H9 (cell line): ENCODE data around the gene OSBP2. TPM values are rescaled to one million over a fixed set of nuclear protein-coding genes. Genes with fewer than 3 reads are reported as not detected.

ENCODE experiments used
- DNase-seq: peaks from one replicate; pipeline ENCODE4 v3.0.0-alpha.2; 2017
- H2AFZ ChIP-seq: one replicate; pipeline ENCODE4 v1.6.1; 2013; ENCODE audit warnings: mild to moderate bottlenecking, low read length, control low read depth, moderate library complexity
- H2AK5ac ChIP-seq: 2 replicates; pipeline ENCODE4 v1.6.1; 2013; ENCODE audit warnings: low read length, control low read depth, mixed read lengths; ENCODE audit not compliant: insufficient read length
- H2BK120ac ChIP-seq: one replicate; pipeline ENCODE4 v1.6.1; 2013; ENCODE audit warnings: low read depth, mild to moderate bottlenecking, low read length, control low read depth, inconsistent platforms; ENCODE audit not compliant: poor library complexity, severe bottlenecking
- H2BK12ac ChIP-seq: 2 replicates; pipeline ENCODE4 v1.6.1; 2013; ENCODE audit warnings: low read length, control low read depth, mixed read lengths, low read depth; ENCODE audit not compliant: insufficient read length
- H2BK15ac ChIP-seq: 2 replicates; pipeline ENCODE4 v1.6.1; 2013; ENCODE audit warnings: low read depth, low read length, control low read depth
- H2BK20ac ChIP-seq: one replicate; pipeline ENCODE4 v1.6.1; 2013; ENCODE audit warnings: low read depth, mild to moderate bottlenecking, low read length, control low read depth, inconsistent platforms; ENCODE audit not compliant: poor library complexity, severe bottlenecking
- H2BK5ac ChIP-seq: 2 replicates; pipeline ENCODE4 v1.6.1; 2013; ENCODE audit warnings: low read length, control low read depth, mixed read lengths; ENCODE audit not compliant: insufficient read length
- H3K14ac ChIP-seq: 2 replicates; pipeline ENCODE4 v1.6.1; 2013; ENCODE audit warnings: low read length, control low read depth; ENCODE audit not compliant: insufficient read depth
- H3K18ac ChIP-seq: 2 replicates; pipeline ENCODE4 v1.6.1; 2013; ENCODE audit warnings: low read depth, mild to moderate bottlenecking, mixed read lengths, low read length, control low read depth; ENCODE audit not compliant: insufficient read length
- H3K23ac ChIP-seq: 2 replicates; pipeline ENCODE4 v1.6.1; 2013; ENCODE audit warnings: low read length, control low read depth, mixed read lengths, low read depth; ENCODE audit not compliant: insufficient read length
- H3K23me2 ChIP-seq: 2 replicates; pipeline ENCODE4 v1.6.1; 2013; ENCODE audit warnings: low read depth, mild to moderate bottlenecking, mixed read lengths, low read length, control low read depth; ENCODE audit not compliant: insufficient read length, poor library complexity, severe bottlenecking
- H3K27ac ChIP-seq: 2 replicates; pipeline ENCODE4 v1.5.1; 2013; ENCODE audit warnings: low read length, control low read depth, mixed read lengths, low read depth; ENCODE audit not compliant: insufficient read length
- H3K27me3 ChIP-seq: 2 replicates; pipeline ENCODE4 v1.6.1; 2013; ENCODE audit warnings: low read length, control low read depth, inconsistent platforms; ENCODE audit not compliant: insufficient read depth
- H3K4ac ChIP-seq: 2 replicates; pipeline ENCODE4 v1.6.1; 2013; ENCODE audit warnings: low read depth, mild to moderate bottlenecking, control low read depth, inconsistent platforms, low read length, moderate library complexity
- H3K4me1 ChIP-seq: 2 replicates; pipeline ENCODE4 v1.6.1; 2013; ENCODE audit warnings: low read length, control low read depth, inconsistent platforms; ENCODE audit not compliant: insufficient read depth
- H3K4me2 ChIP-seq: 2 replicates; pipeline ENCODE4 v1.6.1; 2013; ENCODE audit warnings: low read length, control low read depth, mixed read lengths; ENCODE audit not compliant: insufficient read length, insufficient read depth
- H3K56ac ChIP-seq: 2 replicates; pipeline ENCODE4 v1.6.1; 2013; ENCODE audit warnings: low read depth, mild to moderate bottlenecking, mixed read lengths, low read length, control low read depth; ENCODE audit not compliant: insufficient read length
- H3K79me1 ChIP-seq: 2 replicates; pipeline ENCODE4 v1.6.1; 2013; ENCODE audit warnings: low read depth, mild to moderate bottlenecking, moderate library complexity, low read length, control low read depth, inconsistent platforms; ENCODE audit not compliant: insufficient read depth, poor library complexity, severe bottlenecking
- H3K79me2 ChIP-seq: 2 replicates; pipeline ENCODE4 v1.6.1; 2013; ENCODE audit warnings: low read length, control low read depth, inconsistent platforms; ENCODE audit not compliant: insufficient read depth
- H3K9ac ChIP-seq: 2 replicates; pipeline ENCODE4 v1.6.1; 2013; ENCODE audit warnings: low read length, control low read depth, mixed read lengths; ENCODE audit not compliant: insufficient read length; ENCODE audit errors: extremely low read depth
- H3K9me3 ChIP-seq: one replicate; pipeline ENCODE4 v1.6.1; 2013; ENCODE audit warnings: low read depth, low read length, inconsistent platforms; ENCODE audit not compliant: control insufficient read depth
- H3T11ph ChIP-seq: one replicate; pipeline ENCODE4 v1.6.1; 2013; ENCODE audit warnings: mild to moderate bottlenecking, low read length, control low read depth, inconsistent platforms
- H4K20me1 ChIP-seq: one replicate; pipeline ENCODE4 v1.6.1; 2013; ENCODE audit not compliant: control insufficient read depth, insufficient read length, insufficient read depth
- H4K5ac ChIP-seq: 2 replicates; pipeline ENCODE4 v1.6.1; 2013; ENCODE audit warnings: low read depth, mild to moderate bottlenecking, mixed read lengths, low read length, control low read depth; ENCODE audit not compliant: insufficient read length
- H4K8ac ChIP-seq: replicated peaks from 2 replicates; pipeline ENCODE4 v1.6.1; 2013; ENCODE audit warnings: low read length, control low read depth, mixed read lengths, low read depth; ENCODE audit not compliant: insufficient read length
- H4K91ac ChIP-seq: 2 replicates; pipeline ENCODE4 v1.6.1; 2013; ENCODE audit warnings: low read depth, mild to moderate bottlenecking, moderate library complexity, mixed read lengths, low read length, control low read depth; ENCODE audit not compliant: insufficient read length
- H3K27ac Mint-ChIP-seq, 3 experiments: 2 replicates in 2 of 3; 3 replicates in 1 of 3; pipeline ENCODE4 v1.8.0; 2020 to 2021; ENCODE audit warnings: mixed read lengths in 3 of 3, mild to moderate bottlenecking in 1 of 3, moderate library complexity in 1 of 3
- H3K27me3 Mint-ChIP-seq: 2 replicates; pipeline ENCODE4 v1.8.0; 2021; ENCODE audit warnings: low read depth, mild to moderate bottlenecking, moderate library complexity, mixed read lengths
- H3K36me3 Mint-ChIP-seq, 3 experiments: 2 replicates in 2 of 3; 3 replicates in 1 of 3; pipeline ENCODE4 v1.8.0; 2020 to 2021; ENCODE audit warnings: low read depth in 3 of 3, mixed read lengths in 3 of 3; ENCODE audit not compliant: insufficient read depth in 1 of 3
- H3K4me1 Mint-ChIP-seq, 2 experiments: 2 replicates each; pipeline ENCODE4 v1.8.0; 2020; ENCODE audit warnings: mixed read lengths in 2 of 2
- H3K4me3 Mint-ChIP-seq, 2 experiments: 2 replicates in 1 of 2; 3 replicates in 1 of 2; pipeline ENCODE4 v1.8.0; 2020 to 2021; ENCODE audit warnings: mild to moderate bottlenecking in 2 of 2, mixed read lengths in 2 of 2, moderate library complexity in 1 of 2
- H3K9me3 Mint-ChIP-seq, 2 experiments: 2 replicates in 1 of 2; 3 replicates in 1 of 2; pipeline ENCODE4 v1.8.0; 2020; ENCODE audit warnings: mild to moderate bottlenecking in 2 of 2, mixed read lengths in 2 of 2, moderate library complexity in 1 of 2
- CTCF ChIP-seq: fragments of 200-600 bp; sonication (generic); conservative IDR thresholded peaks from 3 replicates; pipeline ENCODE4 v1.8.0; 2021; ENCODE audit warnings: antibody characterized with exemption, mild to moderate bottlenecking
- WGBS: extraction: QIAGEN DNeasy Blood & Tissue Kit; methylation state at CpG from one replicate; pipeline ENCODE4 v1.1.7; 2013; ENCODE audit warnings: missing lambda C conversion rate, low lambda C conversion rate, mixed read lengths; ENCODE audit not compliant: insufficient read length; ENCODE audit errors: extremely low coverage; 5-methylcytosine and 5-hydroxymethylcytosine counted together
- total RNA-seq: library from RNA; stranded (reverse); gene quantifications from 2 replicates; pipeline ENCODE4 v1.2.1, GENCODE V29; 2021

OSBP2 gene
- total RNA-seq, 1 experiment from 2014 or later = 3.4 TPM

GRCh38 chr22:30890686-30891442 is 196.2 kb downstream of the OSBP2 start:
- Mint-ChIP-seq H3K36me3 (peaks cover 3 to 19% (median 5%) of the 10 kb centered on the region in 3 experiments; a peak in 4 of 7 replicates), H3K9me3 (no peaks in the 10 kb centered on the region; a peak in 1 of 5 replicates), H3K27me3 (no peaks in the 10 kb centered on the region), H3K4me3 (no peak overlapping the region; a peak in 1 of 5 replicates), H3K4me1 (peaks cover 26 to 28% of the 10 kb centered on the region in 2 experiments), H3K27ac (peak overlapping the region in 1 of 3 experiments; percentile 88; a peak in 1 of 7 replicates)
- Histone ChIP-seq H4K91ac (no peak overlapping the region), H2AK5ac (no peak overlapping the region), H3K27ac (no peak overlapping the region), H3K9me3 (no peaks in the 10 kb centered on the region), H3K4ac (no peak overlapping the region), H2BK12ac (no peak overlapping the region), H3K23me2 (no peaks in the 10 kb centered on the region), H2BK120ac (no peak overlapping the region), H3K18ac (no peak overlapping the region), H3K4me2 (no peak overlapping the region), H3K14ac (no peak overlapping the region; the same call in 1 of the 2 replicates), H2BK20ac (no peak overlapping the region), H3K79me2 (no peaks in the 10 kb centered on the region), H2AFZ (no peak overlapping the region), H3T11ph (no peak overlapping the region), H4K20me1 (no peaks in the 10 kb centered on the region), H3K23ac (no peak overlapping the region), H3K56ac (no peak overlapping the region), H2BK5ac (no peak overlapping the region), H2BK15ac (no peak overlapping the region), H3K27me3 (no peaks in the 10 kb centered on the region), H4K5ac (no peak overlapping the region), H4K8ac (no peak overlapping the region), H3K9ac (no peak overlapping the region), H3K79me1 (no peaks in the 10 kb centered on the region), H3K4me1 (no peaks in the 10 kb centered on the region; the same call in 1 of the 2 replicates)
- no CpG with 5 or more reads among the region's 17 CpGs for WGBS
- DNase-seq = peak; percentile 74
- peak; percentile 86 for TF ChIP-seq CTCF
